Thoracic aorta (tissue), 2 donors: ENCODE data around the gene STX4. TPM values are rescaled to one million over a fixed set of nuclear protein-coding genes. Genes with fewer than 3 reads are reported as not detected.

ENCODE experiments used
- ATAC-seq: fragments of 150-250 bp; one replicate; pipeline ENCODE4 v1.8.0; 2017; ENCODE audit warnings: low read depth; ENCODE audit not compliant: insufficient number of reproducible peaks, low FRiP score
- DNase-seq: peaks from one replicate; pipeline ENCODE4 v3.0.0-alpha.2; 2020; ENCODE audit warnings: low spot score
- H3K27ac ChIP-seq, 2 donors: fragments of 200-600 bp; sonication (generic); 1 replicate in 1 of 2; 2 replicates in 1 of 2; pipeline ENCODE4 v1.5.1; 2016; ENCODE audit warnings: mild to moderate bottlenecking in 2 of 2, moderate library complexity in 2 of 2
- H3K27me3 ChIP-seq: fragments of 200-600 bp; sonication (generic); replicated peaks from 2 replicates; pipeline ENCODE4 v1.6.0; 2016; ENCODE audit warnings: mild to moderate bottlenecking; ENCODE audit not compliant: insufficient read depth
- H3K36me3 ChIP-seq: fragments of 200-600 bp; sonication (generic); one replicate; pipeline ENCODE4 v1.5.1; 2016
- H3K4me1 ChIP-seq, 2 donors: fragments of 200-600 bp; sonication (generic); 1 replicate in 1 of 2; 2 replicates in 1 of 2; pipeline versions ENCODE4 v1.5.1 to v1.6.0; 2016; ENCODE audit warnings: low read depth in 2 of 2, mild to moderate bottlenecking in 1 of 2; ENCODE audit not compliant: control insufficient read depth in 1 of 2
- H3K4me3 ChIP-seq: fragments of 200-600 bp; sonication (generic); 2 replicates; pipeline ENCODE4 v1.5.1; 2016; ENCODE audit warnings: mild to moderate bottlenecking
- H3K9me3 ChIP-seq: fragments of 200-600 bp; sonication (generic); 2 replicates; pipeline ENCODE4 v1.5.1; 2016
- total RNA-seq, 2 donors: library from RNA; depleted of rRNA; stranded (reverse); fragments of >200 nt; gene quantifications; one replicate each; pipeline versions ENCODE4 v1.1.0 to v1.2.3, GENCODE V29; 2016
- TF ChIP-seq, protein P1 (sequence below): fragments of 200-600 bp; sonication (generic); IDR thresholded peaks from one replicate; pipeline ENCODE4 v1.5.1; 2019; ENCODE audit warnings: antibody characterized with exemption

The STX4 gene
- total RNA-seq, 2 donors from 2014 or later: 39.3 to 50.5 TPM

DNA sequence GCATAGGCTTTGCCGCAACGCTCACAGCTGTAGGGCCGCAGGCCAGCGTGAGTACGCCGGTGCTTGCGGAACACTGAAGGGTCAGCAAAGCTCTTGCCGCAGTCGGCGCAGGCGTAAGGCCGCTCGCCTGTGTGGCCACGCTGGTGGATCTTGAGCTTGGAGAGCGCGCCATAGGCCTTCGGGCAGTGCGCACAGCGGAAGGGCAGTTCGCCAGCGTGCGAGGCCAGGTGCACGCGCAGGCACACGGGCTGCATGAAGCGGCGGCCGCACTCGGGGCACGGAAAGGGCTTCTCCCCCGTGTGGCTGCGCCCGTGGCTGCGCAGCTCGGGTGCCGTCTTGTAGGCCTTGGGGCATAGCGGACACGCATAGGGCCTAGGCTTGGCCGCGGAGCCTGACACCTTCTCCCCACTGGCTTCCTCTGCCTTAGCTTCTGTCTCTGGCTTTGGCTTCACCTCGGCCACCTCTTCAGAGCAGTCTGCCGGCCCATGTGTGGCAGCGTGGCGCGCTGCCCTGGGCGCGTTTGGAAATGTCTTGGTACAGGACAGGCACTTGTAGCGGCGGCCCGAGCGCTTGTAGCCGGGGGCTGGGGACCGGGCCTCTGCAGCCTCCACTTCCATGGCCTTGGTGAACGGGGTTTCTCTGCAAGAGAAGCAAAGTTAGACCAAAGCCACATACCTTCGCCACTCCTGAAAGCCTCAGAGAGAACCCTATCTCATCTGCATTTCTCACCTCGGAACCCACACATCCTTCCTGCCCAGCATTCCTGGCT, 30.7 kb downstream of the STX4 start:
- TF ChIP-seq, protein P1, sequence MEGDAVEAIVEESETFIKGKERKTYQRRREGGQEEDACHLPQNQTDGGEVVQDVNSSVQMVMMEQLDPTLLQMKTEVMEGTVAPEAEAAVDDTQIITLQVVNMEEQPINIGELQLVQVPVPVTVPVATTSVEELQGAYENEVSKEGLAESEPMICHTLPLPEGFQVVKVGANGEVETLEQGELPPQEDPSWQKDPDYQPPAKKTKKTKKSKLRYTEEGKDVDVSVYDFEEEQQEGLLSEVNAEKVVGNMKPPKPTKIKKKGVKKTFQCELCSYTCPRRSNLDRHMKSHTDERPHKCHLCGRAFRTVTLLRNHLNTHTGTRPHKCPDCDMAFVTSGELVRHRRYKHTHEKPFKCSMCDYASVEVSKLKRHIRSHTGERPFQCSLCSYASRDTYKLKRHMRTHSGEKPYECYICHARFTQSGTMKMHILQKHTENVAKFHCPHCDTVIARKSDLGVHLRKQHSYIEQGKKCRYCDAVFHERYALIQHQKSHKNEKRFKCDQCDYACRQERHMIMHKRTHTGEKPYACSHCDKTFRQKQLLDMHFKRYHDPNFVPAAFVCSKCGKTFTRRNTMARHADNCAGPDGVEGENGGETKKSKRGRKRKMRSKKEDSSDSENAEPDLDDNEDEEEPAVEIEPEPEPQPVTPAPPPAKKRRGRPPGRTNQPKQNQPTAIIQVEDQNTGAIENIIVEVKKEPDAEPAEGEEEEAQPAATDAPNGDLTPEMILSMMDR: no peak
- Histone ChIP-seq H3K4me1 (peaks cover 3 to 12% of the 10 kb centered on the region in 2 donors), H3K36me3 (peaks cover 27% of the 10 kb centered on the region), H3K9me3 (no peaks in the 10 kb centered on the region), H3K27me3 (no peaks in the 10 kb centered on the region), H3K4me3 (peak overlapping the region; percentile 19), H3K27ac (peak overlapping the region in 1 of 2 donors; percentile 49)
- DNase-seq (no peak), ATAC-seq (no peak)

DNA sequence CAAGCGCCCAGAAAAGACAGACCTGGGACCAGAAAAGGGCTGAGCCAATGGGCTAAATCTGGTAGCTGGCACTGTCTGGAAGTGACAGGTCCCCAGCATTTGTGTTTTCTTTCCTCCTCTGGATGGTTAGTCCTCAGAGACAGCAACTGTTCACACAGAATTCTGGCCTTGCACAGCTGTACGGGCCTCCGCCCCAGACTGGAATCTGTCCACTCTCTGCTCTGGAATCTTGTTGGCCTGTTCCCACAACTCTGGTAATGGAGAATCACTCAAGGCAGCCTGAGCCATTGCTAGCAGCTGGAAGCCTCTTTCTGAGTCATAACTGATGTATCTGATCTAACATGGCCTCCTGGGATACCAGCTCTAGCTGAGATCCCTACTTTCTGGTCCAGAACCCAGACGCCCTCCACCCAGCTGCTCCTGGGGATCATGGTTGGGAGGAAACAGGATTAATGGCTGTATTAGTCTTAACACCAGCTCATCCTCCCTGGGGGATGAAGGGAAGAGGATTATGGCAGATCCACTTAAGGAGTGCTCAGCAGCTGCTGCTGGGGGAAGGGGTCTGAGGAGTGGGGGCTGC, 31.6 kb downstream of the STX4 start:
- Histone ChIP-seq H3K27me3 (no peaks in the 10 kb centered on the region), H3K9me3 (no peaks in the 10 kb centered on the region), H3K27ac (peak overlapping the region in 1 of 2 donors; percentile 49), H3K4me1 (peaks cover 3 to 12% of the 10 kb centered on the region in 2 donors), H3K36me3 (peaks cover 27% of the 10 kb centered on the region), H3K4me3 (peak overlapping the region; percentile 19)
- ATAC-seq: no peak
- TF ChIP-seq, protein P1: no peak
- no peak for DNase-seq

DNA sequence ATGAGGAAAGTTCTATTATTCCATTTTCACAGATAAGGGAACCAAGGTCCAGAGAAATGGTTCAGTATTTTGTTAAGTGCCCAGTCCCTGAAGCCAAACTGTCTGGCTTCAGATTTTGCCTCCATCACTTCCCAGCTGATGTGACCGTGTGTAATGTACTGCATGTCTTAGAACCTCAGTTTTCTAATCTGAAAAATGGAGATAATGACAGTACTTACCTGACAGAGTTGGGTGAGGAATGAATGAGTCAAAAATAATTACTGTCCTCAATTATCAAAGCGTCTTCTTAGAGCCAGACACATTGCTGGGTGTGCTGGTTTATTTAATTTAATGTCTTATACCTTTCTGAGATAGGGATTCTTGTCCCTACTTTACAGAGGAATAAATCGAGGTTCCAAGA, 34.0 kb downstream of the STX4 start:
- no peak for ATAC-seq
- Histone ChIP-seq H3K36me3 (peaks cover 8% of the 10 kb centered on the region), H3K27me3 (no peaks in the 10 kb centered on the region), H3K4me3 (no peak overlapping the region), H3K4me1 (peaks cover 10 to 23% of the 10 kb centered on the region in 2 donors), H3K9me3 (no peaks in the 10 kb centered on the region), H3K27ac (no peak overlapping the region)
- TF ChIP-seq, protein P1: no peak
- no peak for DNase-seq

DNA sequence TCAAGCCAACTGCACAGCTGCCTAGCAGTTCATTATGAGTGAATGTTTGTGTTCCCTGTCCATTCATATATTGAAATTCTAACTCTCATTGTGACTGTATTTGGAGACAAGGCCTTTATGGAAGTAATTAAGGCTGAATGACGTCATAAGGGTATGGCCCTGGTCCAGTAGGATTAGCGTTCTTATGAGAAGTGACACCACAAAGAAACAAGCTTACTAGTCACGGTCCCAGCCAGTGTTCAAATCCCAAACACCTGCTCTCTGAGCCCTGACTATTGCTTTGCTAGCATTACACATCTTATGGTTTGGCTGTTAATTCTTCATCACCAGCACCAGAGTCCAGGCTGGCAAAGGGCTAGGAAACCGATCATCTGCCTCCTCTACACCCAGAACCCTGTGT, 38.5 kb downstream of the STX4 start:
- Histone ChIP-seq H3K4me3 (peak overlapping the region; percentile 97), H3K27me3 (no peaks in the 10 kb centered on the region), H3K9me3 (no peaks in the 10 kb centered on the region), H3K27ac (peak overlapping the region in 1 of 2 donors; percentile 94), H3K4me1 (peaks cover 14 to 29% of the 10 kb centered on the region in 2 donors), H3K36me3 (peaks cover 7% of the 10 kb centered on the region)
- DNase-seq: no peak
- TF ChIP-seq, protein P1: no peak
- ATAC-seq: no peak

DNA sequence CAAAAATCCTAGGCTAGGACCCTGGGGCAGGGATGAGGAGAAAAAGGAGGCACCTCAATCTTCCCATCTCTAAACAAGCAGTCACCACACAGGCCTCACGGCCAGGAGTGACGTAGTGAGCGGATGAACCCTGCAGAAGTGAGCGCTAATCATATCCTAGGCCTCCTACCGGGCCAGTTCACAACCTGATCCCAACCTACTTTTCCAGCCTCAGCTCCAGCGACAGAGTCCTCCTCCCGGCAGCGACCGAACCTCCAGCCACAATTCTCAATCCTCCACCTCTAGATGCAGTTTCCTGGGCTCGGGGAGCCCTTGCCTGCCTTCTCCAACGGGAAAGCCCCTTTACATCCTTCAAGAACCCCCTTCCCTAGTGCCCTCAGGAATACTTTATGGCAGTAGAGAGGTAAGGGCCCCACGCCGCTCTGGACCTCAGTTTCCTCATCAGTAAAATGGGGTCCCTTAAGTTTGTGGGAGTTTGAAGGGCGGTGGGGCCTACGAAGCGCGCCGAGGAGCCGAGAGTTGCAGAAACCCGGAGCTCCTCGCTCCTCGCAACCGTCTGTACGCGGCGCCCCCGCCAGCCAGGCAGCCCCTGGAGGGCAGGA, 39.3 kb downstream of the STX4 start:
- TF ChIP-seq, protein P1: no peak
- Histone ChIP-seq H3K36me3 (peaks cover 15% of the 10 kb centered on the region), H3K4me3 (peak overlapping the region; percentile 97), H3K27me3 (no peaks in the 10 kb centered on the region), H3K4me1 (peaks cover 14 to 29% of the 10 kb centered on the region in 2 donors), H3K9me3 (no peaks in the 10 kb centered on the region), H3K27ac (peak overlapping the region; percentile 94)
- ATAC-seq (no peak), DNase-seq (no peak)
